ENCODE measurements around the gene HDAC4. TPM values are rescaled to one million over a fixed set of nuclear protein-coding genes. Genes with fewer than 3 reads are reported as not detected.

Gene HDAC4
- total and polyA plus RNA-seq, 2 of the 8 experiments (the other 6 are each of a cell fraction or from before 2014, with no cell fraction given), result 15.4 to 31.5 TPM

GRCh38 chr2:239146011-239146641, 254.7 kb downstream of the HDAC4 start (continued):
- TF ChIP-seq KDM5A (IDR thresholded peaks at IDR 0.05; ENCODE audit: low read length), result no peak
- no peak for TF ChIP-seq CBX8 (IDR thresholded peaks at IDR 0.05; ENCODE audit: borderline replicate concordance, low read depth, low read length)
- no peak for TF ChIP-seq RBBP5 (IDR thresholded peaks at IDR 0.05; ENCODE audit: borderline replicate concordance, low read depth, low read length)
- TF ChIP-seq TAF7 (optimal IDR thresholded peaks at IDR 0.05; ENCODE audit: borderline replicate concordance, low read depth, low read length), result no peak
- TF ChIP-seq SUZ12 (IDR thresholded peaks at IDR 0.05; ENCODE audit: low read length), result no peak

All from H1 (cell line).